HepG2 (cell line): ENCODE data around the gene SNAP47.

Experiments used
- CBX1 ChIP-seq: IDR thresholded peaks from one replicate; pipeline ENCODE4 v1.6.1; 2016; ENCODE audit warnings: antibody characterized with exemption, low read depth
- CTCF ChIP-seq: sonication (generic); formaldehyde crosslinking; IDR thresholded peaks from 2 replicates; pipeline ENCODE4 v1.5.0; 2020; ENCODE audit warnings: mild to moderate bottlenecking, missing genetic modification reagents, moderate library complexity
- FLYWCH1 ChIP-seq: sonication (generic); formaldehyde crosslinking; IDR thresholded peaks from 2 replicates; pipeline ENCODE4 v1.8.1; 2023; ENCODE audit warnings: mild to moderate bottlenecking, missing genetic modification reagents
- JUN ChIP-seq: sonication (generic); formaldehyde crosslinking; IDR thresholded peaks from 2 replicates; pipeline ENCODE4 v1.4.0; 2020; ENCODE audit warnings: mild to moderate bottlenecking, missing genetic modification reagents
- KAT8 ChIP-seq: IDR thresholded peaks from 2 replicates; pipeline ENCODE4 v1.6.1; 2016; ENCODE audit warnings: missing genetic modification reagents, missing compliant biosample characterization
- SMC3 ChIP-seq: IDR thresholded peaks from 2 replicates; pipeline ENCODE4 v1.6.1; 2011; ENCODE audit warnings: low read length, improper control_type of control experiment
- SP1 ChIP-seq, 2 experiments: fragments of 450-650 bp in 1 of 2; sonication (generic) in 1 of 2; formaldehyde crosslinking in 1 of 2; IDR thresholded peaks; 2 replicates each; pipeline versions ENCODE4 v1.4.0 to v1.6.1; 2016 to 2020; ENCODE audit warnings: missing genetic modification reagents in 1 of 2
- ZNF770 ChIP-seq: sonication (generic); formaldehyde crosslinking; IDR thresholded peaks from 2 replicates; pipeline ENCODE4 v1.5.0; 2020; ENCODE audit warnings: mild to moderate bottlenecking, missing genetic modification reagents
- TF ChIP-seq, protein P1 (sequence below): sonication (generic); formaldehyde crosslinking; IDR thresholded peaks from 2 replicates; pipeline ENCODE4 v1.5.1; 2020; ENCODE audit warnings: missing genetic modification reagents, mild to moderate bottlenecking, borderline replicate concordance
- TF ChIP-seq, protein P2 (sequence below): sonication (generic); formaldehyde crosslinking; IDR thresholded peaks from 2 replicates; pipeline ENCODE4 v1.5.0; 2020; ENCODE audit warnings: mild to moderate bottlenecking, missing genetic modification reagents, borderline replicate concordance

DNA sequence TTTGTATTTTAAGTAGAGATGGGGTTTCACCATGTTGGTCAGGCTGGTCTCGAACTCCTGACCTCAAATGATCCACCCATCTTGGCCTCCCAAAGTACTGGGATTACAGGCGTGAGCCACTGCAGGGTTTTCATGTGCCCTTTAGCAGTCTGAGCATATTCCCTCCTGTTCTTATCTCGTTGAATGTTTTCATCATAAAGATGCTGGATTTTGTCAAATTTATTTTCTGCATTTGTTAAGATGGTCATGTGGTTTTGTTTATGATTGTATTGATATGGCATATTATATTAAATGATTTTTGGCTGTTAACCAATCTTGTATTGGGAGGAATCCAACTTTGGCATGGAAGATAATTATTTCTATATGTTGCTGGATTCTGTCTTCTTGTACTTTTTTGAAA is 8.9 kb upstream of the SNAP47 start:
- TF ChIP-seq FLYWCH1 (CRISPR knock-in tag) (no peak), CBX1 (no peak), ZNF770 (CRISPR knock-in tag) (no peak), KAT8 (CRISPR knock-in tag) (no peak), JUN (no peak), CTCF (CRISPR knock-in tag) (no peak), SP1 (IDR thresholded peaks at IDR 0.05) (no peak), SP1 (CRISPR knock-in tag; IDR thresholded peaks at IDR 0.05) (no peak), SMC3 (no peak)
- TF ChIP-seq, protein P1, sequence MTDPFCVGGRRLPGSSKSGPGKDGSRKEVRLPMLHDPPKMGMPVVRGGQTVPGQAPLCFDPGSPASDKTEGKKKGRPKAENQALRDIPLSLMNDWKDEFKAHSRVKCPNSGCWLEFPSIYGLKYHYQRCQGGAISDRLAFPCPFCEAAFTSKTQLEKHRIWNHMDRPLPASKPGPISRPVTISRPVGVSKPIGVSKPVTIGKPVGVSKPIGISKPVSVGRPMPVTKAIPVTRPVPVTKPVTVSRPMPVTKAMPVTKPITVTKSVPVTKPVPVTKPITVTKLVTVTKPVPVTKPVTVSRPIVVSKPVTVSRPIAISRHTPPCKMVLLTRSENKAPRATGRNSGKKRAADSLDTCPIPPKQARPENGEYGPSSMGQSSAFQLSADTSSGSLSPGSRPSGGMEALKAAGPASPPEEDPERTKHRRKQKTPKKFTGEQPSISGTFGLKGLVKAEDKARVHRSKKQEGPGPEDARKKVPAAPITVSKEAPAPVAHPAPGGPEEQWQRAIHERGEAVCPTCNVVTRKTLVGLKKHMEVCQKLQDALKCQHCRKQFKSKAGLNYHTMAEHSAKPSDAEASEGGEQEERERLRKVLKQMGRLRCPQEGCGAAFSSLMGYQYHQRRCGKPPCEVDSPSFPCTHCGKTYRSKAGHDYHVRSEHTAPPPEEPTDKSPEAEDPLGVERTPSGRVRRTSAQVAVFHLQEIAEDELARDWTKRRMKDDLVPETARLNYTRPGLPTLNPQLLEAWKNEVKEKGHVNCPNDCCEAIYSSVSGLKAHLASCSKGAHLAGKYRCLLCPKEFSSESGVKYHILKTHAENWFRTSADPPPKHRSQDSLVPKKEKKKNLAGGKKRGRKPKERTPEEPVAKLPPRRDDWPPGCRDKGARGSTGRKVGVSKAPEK (CRISPR knock-in tag): no peak
- TF ChIP-seq, protein P2, sequence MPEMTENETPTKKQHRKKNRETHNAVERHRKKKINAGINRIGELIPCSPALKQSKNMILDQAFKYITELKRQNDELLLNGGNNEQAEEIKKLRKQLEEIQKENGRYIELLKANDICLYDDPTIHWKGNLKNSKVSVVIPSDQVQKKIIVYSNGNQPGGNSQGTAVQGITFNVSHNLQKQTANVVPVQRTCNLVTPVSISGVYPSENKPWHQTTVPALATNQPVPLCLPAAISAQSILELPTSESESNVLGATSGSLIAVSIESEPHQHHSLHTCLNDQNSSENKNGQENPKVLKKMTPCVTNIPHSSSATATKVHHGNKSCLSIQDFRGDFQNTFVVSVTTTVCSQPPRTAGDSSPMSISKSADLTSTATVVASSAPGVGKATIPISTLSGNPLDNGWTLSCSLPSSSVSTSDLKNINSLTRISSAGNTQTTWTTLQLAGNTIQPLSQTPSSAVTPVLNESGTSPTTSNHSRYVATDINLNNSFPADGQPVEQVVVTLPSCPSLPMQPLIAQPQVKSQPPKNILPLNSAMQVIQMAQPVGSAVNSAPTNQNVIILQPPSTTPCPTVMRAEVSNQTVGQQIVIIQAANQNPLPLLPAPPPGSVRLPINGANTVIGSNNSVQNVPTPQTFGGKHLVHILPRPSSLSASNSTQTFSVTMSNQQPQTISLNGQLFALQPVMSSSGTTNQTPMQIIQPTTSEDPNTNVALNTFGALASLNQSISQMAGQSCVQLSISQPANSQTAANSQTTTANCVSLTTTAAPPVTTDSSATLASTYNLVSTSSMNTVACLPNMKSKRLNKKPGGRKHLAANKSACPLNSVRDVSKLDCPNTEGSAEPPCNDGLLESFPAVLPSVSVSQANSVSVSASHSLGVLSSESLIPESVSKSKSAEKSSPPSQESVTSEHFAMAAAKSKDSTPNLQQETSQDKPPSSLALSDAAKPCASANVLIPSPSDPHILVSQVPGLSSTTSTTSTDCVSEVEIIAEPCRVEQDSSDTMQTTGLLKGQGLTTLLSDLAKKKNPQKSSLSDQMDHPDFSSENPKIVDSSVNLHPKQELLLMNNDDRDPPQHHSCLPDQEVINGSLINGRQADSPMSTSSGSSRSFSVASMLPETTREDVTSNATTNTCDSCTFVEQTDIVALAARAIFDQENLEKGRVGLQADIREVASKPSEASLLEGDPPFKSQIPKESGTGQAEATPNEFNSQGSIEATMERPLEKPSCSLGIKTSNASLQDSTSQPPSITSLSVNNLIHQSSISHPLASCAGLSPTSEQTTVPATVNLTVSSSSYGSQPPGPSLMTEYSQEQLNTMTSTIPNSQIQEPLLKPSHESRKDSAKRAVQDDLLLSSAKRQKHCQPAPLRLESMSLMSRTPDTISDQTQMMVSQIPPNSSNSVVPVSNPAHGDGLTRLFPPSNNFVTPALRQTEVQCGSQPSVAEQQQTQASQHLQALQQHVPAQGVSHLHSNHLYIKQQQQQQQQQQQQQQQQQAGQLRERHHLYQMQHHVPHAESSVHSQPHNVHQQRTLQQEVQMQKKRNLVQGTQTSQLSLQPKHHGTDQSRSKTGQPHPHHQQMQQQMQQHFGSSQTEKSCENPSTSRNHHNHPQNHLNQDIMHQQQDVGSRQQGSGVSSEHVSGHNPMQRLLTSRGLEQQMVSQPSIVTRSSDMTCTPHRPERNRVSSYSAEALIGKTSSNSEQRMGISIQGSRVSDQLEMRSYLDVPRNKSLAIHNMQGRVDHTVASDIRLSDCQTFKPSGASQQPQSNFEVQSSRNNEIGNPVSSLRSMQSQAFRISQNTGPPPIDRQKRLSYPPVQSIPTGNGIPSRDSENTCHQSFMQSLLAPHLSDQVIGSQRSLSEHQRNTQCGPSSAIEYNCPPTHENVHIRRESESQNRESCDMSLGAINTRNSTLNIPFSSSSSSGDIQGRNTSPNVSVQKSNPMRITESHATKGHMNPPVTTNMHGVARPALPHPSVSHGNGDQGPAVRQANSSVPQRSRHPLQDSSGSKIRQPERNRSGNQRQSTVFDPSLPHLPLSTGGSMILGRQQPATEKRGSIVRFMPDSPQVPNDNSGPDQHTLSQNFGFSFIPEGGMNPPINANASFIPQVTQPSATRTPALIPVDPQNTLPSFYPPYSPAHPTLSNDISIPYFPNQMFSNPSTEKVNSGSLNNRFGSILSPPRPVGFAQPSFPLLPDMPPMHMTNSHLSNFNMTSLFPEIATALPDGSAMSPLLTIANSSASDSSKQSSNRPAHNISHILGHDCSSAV (CRISPR knock-in tag): no peak
